Heart right ventricle (tissue), 16 donors: Measurements from ENCODE around the gene ENDOV. TPM values are rescaled to one million over a fixed set of nuclear protein-coding genes. Genes with fewer than 3 reads are reported as not detected.

Experiments
- ATAC-seq, 8 donors: fragments of 200-7000 bp; cut with Tn5 transposase; one replicate each; pipeline ENCODE4 v1.9.1; 2020; ENCODE audit warnings: mild to moderate bottlenecking in 8 of 8, moderate library complexity in 8 of 8, moderate number of reproducible peaks in 1 of 8
- DNase-seq, 2 donors: peaks; one replicate each; pipeline ENCODE4 v3.0.0-alpha.2; 2020
- H3K27ac ChIP-seq, 10 donors: fragments of 200-600 bp; sonication (generic) in 2 of 10; one replicate each; pipeline versions ENCODE4 v1.5.0 to v1.8.0; 2020 to 2022; ENCODE audit warnings: mild to moderate bottlenecking in 3 of 10
- H3K27me3 ChIP-seq, 7 donors: fragments of 200-600 bp; one replicate each; pipeline ENCODE4 v1.8.0; 2021 to 2022; ENCODE audit warnings: mild to moderate bottlenecking in 2 of 7
- H3K36me3 ChIP-seq, 9 donors: fragments of 200-600 bp; sonication (generic) in 1 of 9; one replicate each; pipeline versions ENCODE4 v1.5.0 to v1.8.0; 2020 to 2022; ENCODE audit warnings: mild to moderate bottlenecking in 2 of 9
- H3K4me1 ChIP-seq, 9 donors: fragments of 200-600 bp; sonication (generic) in 1 of 9; one replicate each; pipeline versions ENCODE4 v1.5.0 to v1.8.0; 2020 to 2022; ENCODE audit warnings: mild to moderate bottlenecking in 4 of 9
- H3K4me3 ChIP-seq, 10 donors: fragments of 200-600 bp; sonication (generic) in 2 of 10; one replicate each; pipeline versions ENCODE4 v1.5.0 to v1.8.0; 2020 to 2022; ENCODE audit warnings: mild to moderate bottlenecking in 7 of 10, moderate library complexity in 2 of 10
- H3K9me3 ChIP-seq, 11 donors: fragments of 200-600 bp in 10 of 11; sonication (generic) in 2 of 11; one replicate each; pipeline versions ENCODE4 v1.5.0 to v1.8.0; 2013 to 2022; ENCODE audit warnings: mild to moderate bottlenecking in 2 of 11, control low read depth in 1 of 11, moderate library complexity in 1 of 11
- CTCF ChIP-seq, 9 donors: fragments of 200-600 bp; sonication (generic) in 2 of 9; IDR thresholded peaks; one replicate each; pipeline versions ENCODE4 v1.5.0 to v1.8.0; 2021 to 2022; ENCODE audit warnings: antibody characterized with exemption in 9 of 9, mild to moderate bottlenecking in 5 of 9, moderate library complexity in 1 of 9
- WGBS, 2 donors: extraction: QIAGEN DNeasy Blood & Tissue Kit; methylation state at CpG; one replicate each; pipeline ENCODE4 v1.1.7; 2013; ENCODE audit warnings: inconsistent platforms in 1 of 2; 5-methylcytosine and 5-hydroxymethylcytosine counted together
- intact Hi-C, 10 donors: fragments of 100-400 bp; cut with DNase I; formaldehyde crosslinking; loops; one replicate each; pipeline versions ENCODE4 v1.11.1 to v1.14.2; 2022
- polyA plus RNA-seq, 2 donors: library from polyadenylated mRNA; stranded (reverse); fragments of 200-250 nt; gene quantifications; one replicate each; pipeline ENCODE4 v1.2.3, GENCODE V29; 2013
- total RNA-seq, 10 donors: library from RNA; stranded (reverse); fragmentation: NEBNext Ultra II Directional in 3 of 10; extraction: Animal tissue kit (Norgen Biotek cat#: 25700) in 3 of 10; gene quantifications; one replicate each; pipeline versions ENCODE4 v1.2.1 to v1.2.4, GENCODE V29; 2021 to 2023
- donor health status: Arrhythmogenic right ventricular cardiomyopathy.
- donor health status: ischemic (EF 13 %, LVEDD 7.1; RV severe dilation, severe dysfunction).
- donor health status: healthy with polysubstance abuse.
- donor health status: DM: no; HTN: yes; CAD: no.
- donor health status: DM: no; HTN: no; CAD: no.
- donor health status: ischemic (EF 25% LVEDD 6.9; RV normal size, moderate dysfunction).
- donor health status: ischemic (EF 25% LVEDD 5.7; RV mildly dilated, moderate dysfunction).
- donor health status: healthy.
- donor health status: DM: yes; HTN: yes; CAD: no.
- donor health status: Ischemic cardiomyopathy.
- donor health status: ischemic (EF 35%, LVEDD 5.7; RV mildly dilated, moderate dysfunction).
- donor health status: nonischemic (EF 11% LVEDD 7.7; RV severe dilation, severe dysfunction).
- donor health status: DM: yes; HTN: yes; CAD: no.
- donor health status: PGD.
- donor health status: ischemic (EF 29% LVEDD 5.4; RV normal size, mild dysfunction).
- donor health status: nonischemic (EF 23%, LVEDD 6.1; RV moderate dilation, normal function).

ENDOV gene
- total and polyA plus RNA-seq, 12 donors = 7.7 to 19.9 (median 12.6) TPM

DNA sequence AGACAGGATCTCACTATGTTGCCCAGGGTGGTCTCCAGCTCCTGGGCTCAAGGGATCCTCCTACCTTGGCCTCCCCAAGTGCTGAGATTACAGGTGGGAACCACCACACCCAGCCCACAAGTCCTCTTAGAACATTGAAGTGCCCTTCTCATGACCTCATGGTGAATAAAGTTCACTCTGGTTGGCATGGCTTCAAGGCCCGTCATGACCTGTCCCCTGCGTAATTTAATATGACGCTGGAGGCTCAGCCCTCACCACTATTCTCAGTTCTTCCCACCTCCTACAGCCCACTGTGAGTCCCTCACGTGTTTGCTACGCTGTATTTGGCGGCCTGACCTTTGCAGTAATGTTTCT is 1.9 kb downstream of the ENDOV start:
- DNase-seq (no peak), ATAC-seq (no peak)
- no peak overlapping the region for H3K4me3 ChIP-seq
- H3K27me3 ChIP-seq = peaks cover 0 to 18% (median 0%) of the 10 kb centered on the region in 7 donors
- no peaks in the 10 kb centered on the region for H3K9me3 ChIP-seq
- WGBS, 2 donors = 86 to 89% methylated on average over 6 of the region's 6 CpGs
- TF ChIP-seq CTCF (IDR thresholded peaks at IDR 0.05) = no peak
- intact Hi-C loops = no loop called here
- peaks cover 0 to 32% (median 3%) of the 10 kb centered on the region in 9 donors for H3K36me3 ChIP-seq
- peaks cover 6 to 33% (median 26%) of the 10 kb centered on the region in 9 donors for H3K4me1 ChIP-seq
- H3K27ac ChIP-seq = no peak overlapping the region

GRCh38 chr17:80418589-80418988 is 3.6 kb downstream of the ENDOV start:
- WGBS, 2 donors = 96 to 97% methylated on average over 11 of the region's 11 CpGs
- DNase-seq (no peak), ATAC-seq (no peak)
- Histone ChIP-seq H3K4me3 (no peak overlapping the region), H3K36me3 (peaks cover 0 to 32% (median 3%) of the 10 kb centered on the region in 9 donors), H3K27me3 (peaks cover 0 to 12% (median 0%) of the 10 kb centered on the region in 7 donors), H3K27ac (no peak overlapping the region), H3K4me1 (peaks cover 6 to 40% (median 32%) of the 10 kb centered on the region in 9 donors), H3K9me3 (no peaks in the 10 kb centered on the region)
- intact Hi-C loops = no loop called here
- TF ChIP-seq CTCF (IDR thresholded peaks at IDR 0.05) = no peak

DNA sequence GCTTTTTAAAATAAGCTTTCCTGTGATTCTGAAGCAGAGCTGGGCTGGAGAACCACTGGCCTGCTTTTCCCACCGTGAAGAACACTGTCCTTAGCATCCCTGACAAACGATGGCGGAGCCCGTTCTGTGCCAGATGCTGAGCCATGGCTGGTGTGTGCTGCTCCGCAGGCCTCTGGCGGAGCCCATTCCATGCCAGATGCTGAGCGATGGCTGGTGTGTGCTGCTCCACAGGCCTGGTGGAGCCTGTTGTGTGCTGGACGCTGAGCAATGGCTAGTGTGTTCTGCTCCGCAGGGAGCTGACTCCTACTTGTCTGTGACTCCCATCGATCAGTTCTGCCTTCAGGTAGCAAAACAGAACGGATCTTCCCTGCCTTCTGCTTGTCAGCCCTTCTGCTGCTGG is 4.3 kb downstream of the ENDOV start:
- TF ChIP-seq CTCF (IDR thresholded peaks at IDR 0.05) = no peak
- intact Hi-C loops = no loop called here
- DNase-seq (no peak), ATAC-seq (no peak)
- WGBS, 2 donors = 88 to 89% methylated on average over 11 of the region's 11 CpGs
- Histone ChIP-seq H3K4me1 (peaks cover 2 to 36% (median 27%) of the 10 kb centered on the region in 9 donors), H3K27ac (no peak overlapping the region), H3K27me3 (peaks cover 0 to 5% (median 0%) of the 10 kb centered on the region in 7 donors), H3K36me3 (peaks cover 0 to 32% (median 3%) of the 10 kb centered on the region in 9 donors), H3K9me3 (no peaks in the 10 kb centered on the region), H3K4me3 (no peak overlapping the region)

- Histone ChIP-seq H3K27ac (no peak overlapping the region), H3K4me3 (no peak overlapping the region), H3K27me3 (no peaks in the 10 kb centered on the region), H3K4me1 (peaks cover 0 to 24% (median 9%) of the 10 kb centered on the region in 9 donors), H3K9me3 (no peaks in the 10 kb centered on the region), H3K36me3 (peaks cover 0 to 32% (median 3%) of the 10 kb centered on the region in 9 donors)
- ATAC-seq (no peak), DNase-seq (no peak)
- intact Hi-C loops = loop anchor here in 1 of 10 donors (10.0 kb wide), 1 partner anchor 443 kb away; no protein-coding TSS in a partner anchor
- WGBS, 2 donors = 68 to 71% methylated on average over 20 of the region's 20 CpGs
- no peak for TF ChIP-seq CTCF (IDR thresholded peaks at IDR 0.05)
Measured at GRCh38 chr17:80421381-80422090, 6.6 kb downstream of the ENDOV start.
